HG02852 (cell line): Measurements from ENCODE around the gene TMEM191B.
"Not testable (repeated sequence)": the region's sequence is repeated elsewhere in the genome, so short reads cannot be mapped to it uniquely, and the experiment has no call there.

Experiments used
- ATAC-seq: cut with Tn5 transposase; IDR thresholded peaks from one replicate; pipeline ENCODE4 v1.9.1; 2021; ENCODE audit warnings: mild to moderate bottlenecking, moderate library complexity; ENCODE audit not compliant: unreplicated experiment

The TMEM191B gene

DNA sequence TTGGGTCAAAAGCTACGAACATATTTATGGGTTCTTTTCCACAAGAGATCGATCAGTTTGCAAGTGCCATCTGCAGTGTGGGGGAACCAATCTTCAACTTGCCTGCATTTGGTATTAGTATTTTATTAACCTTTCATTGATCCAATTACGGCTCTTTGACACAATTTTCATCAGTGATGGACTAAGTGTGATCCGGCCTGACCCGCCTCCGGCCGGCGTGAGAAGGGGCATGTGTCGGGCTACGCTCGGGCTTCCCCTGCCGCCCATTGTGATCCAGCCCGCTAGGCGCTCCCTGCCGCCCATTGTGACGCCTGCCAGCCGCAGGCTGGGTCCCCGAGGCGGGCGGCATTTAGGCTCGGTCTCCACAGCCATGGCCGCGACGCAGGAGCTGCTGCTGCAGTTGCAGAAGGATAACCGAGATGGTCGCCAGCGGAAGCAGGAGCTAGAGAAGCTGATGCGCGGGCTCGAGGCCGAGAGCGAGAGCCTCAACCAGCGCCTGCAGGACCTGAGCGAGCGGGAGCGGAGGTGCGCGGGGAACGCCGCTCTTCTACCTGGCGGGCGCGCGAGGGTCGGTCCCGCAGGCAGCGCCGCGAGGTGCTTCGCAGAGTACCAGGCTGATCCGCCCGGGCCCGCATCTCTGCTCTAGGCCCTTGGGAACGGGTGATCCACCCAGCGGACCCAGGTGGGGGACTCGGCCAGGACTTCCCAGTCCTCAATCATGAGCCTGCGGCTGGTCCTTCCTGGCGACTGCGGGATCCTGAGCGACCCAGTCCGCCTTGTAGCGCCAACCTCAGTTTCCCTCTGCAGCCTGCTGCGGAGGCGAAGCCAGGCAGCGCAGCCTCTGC lies at the start of gene TMEM191B:
TMEM191B (plus strand) TSS at position 51 of the 845 bp plus-strand sequence; CDS start at position 230, 179 bp downstream.
- peak; percentile 25 for ATAC-seq

DNA sequence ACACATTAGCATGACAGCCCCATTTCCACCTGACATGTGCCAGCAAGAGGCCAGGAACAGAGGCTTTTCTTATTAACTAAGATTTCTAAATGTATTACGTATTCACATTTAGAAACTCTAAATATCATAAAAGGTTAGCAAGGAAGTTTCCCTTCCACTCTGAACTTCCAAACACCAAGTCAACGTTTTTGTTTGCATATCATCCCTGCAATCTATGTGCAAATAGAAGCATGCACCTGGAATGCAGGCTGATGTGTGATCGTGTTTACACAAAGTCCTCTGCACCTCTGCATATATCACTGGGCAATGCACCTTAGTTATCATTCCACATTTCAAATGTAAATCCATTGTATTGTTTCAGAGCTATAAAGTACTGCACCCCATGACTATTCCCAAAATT lies 31.4 kb upstream of the TMEM191B start:
- not testable (repeated sequence) for ATAC-seq

- not testable (repeated sequence) for ATAC-seq
These were observed 16.3 kb upstream of the TMEM191B start for GRCh38 chr22:18511327-18511726.

GRCh38 chr22:18512378-18512777 lies 15.2 kb upstream of the TMEM191B start:
- ATAC-seq: not testable (repeated sequence)

GRCh38 chr22:18513454-18513853 lies 14.1 kb upstream of the TMEM191B start:
- ATAC-seq: not testable (repeated sequence)

GRCh38 chr22:18518061-18518460 lies 9.5 kb upstream of the TMEM191B start, which contains the start of gene GGTLC3:
GGTLC3 (minus strand) TSS chr22:18518161; CDS start chr22:18517897, 264 bp downstream.
- not testable (repeated sequence) for ATAC-seq

- not testable (repeated sequence) for ATAC-seq
These were observed 4.8 kb upstream of the TMEM191B start for GRCh38 chr22:18522762-18523161.

- not testable (repeated sequence) for ATAC-seq
These were observed 4.3 kb upstream of the TMEM191B start for GRCh38 chr22:18523328-18523727.

GRCh38 chr22:18528597-18529415 lies 1.2 kb downstream of the TMEM191B start:
- ATAC-seq: peak; percentile 67

- ATAC-seq: peak; percentile 5
These were observed 2.0 kb downstream of the TMEM191B start for GRCh38 chr22:18529416-18530145.

GRCh38 chr22:18533633-18534032 lies 6.0 kb downstream of the TMEM191B start:
- not testable (repeated sequence) for ATAC-seq

GRCh38 chr22:18534315-18534714 lies 6.7 kb downstream of the TMEM191B start:
- ATAC-seq: not testable (repeated sequence)

GRCh38 chr22:18539994-18540393 lies 12.4 kb downstream of the TMEM191B start:
- not testable (repeated sequence) for ATAC-seq

DNA sequence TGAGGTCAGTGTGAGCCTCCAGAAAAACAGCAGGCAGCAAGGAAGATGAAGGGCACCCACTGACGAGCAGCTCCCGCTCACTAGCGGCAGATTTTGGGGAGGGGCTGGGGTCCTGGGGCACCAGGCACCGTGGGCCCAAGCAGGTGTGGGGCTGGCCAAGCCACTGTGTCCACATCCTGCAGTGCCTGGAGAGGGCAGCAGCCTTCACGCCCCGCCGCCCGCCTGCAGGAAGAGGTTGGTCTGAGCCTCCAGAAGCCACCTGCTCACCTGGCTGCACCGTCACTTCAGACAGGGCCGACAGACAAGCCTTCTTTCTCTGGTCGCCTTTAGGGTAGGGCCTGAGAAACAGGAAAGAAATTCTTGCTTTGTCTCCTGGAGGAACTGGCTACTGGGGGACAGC lies 15.8 kb downstream of the TMEM191B start:
- ATAC-seq: not testable (repeated sequence)

GRCh38 chr22:18544615-18545014 lies 17.0 kb downstream of the TMEM191B start:
- not testable (repeated sequence) for ATAC-seq

DNA sequence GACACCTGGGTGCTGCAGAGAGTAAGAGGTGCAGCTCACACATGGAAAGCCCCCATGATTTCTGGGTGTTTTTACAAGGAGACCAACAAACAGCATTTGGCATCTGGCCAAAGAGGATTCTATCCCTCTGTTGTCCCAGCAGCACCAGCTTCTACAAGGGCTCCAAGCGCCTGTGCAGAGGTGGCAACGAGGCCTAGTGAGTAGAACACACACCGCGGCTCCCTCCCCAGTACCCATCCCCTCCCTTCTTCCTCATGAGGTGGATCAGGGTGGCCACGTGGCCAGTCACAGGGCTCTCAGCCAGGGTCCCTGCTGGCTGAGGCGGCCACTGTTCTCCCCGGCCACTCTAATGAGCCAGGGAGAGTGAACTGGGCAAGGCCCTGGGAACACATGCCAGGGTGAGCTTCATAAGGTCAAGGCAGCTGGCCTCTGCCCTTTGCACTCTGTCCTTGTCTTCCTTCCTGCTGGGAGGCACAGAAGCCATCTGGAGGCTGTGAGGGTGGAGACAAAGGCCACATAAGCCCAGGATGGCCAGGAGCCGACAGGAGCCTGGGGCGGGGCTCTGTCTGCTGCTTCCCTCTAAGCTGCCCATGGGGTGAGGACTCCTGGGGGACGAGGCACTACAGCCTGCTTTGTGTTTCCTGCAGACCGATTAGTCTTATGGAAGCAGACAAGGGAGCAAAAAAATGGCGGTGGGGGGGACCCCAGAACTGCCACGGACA lies 22.0 kb downstream of the TMEM191B start:
- not testable (repeated sequence) for ATAC-seq

GRCh38 chr22:18551046-18551445 lies 23.4 kb downstream of the TMEM191B start:
- ATAC-seq: not testable (repeated sequence)

DNA sequence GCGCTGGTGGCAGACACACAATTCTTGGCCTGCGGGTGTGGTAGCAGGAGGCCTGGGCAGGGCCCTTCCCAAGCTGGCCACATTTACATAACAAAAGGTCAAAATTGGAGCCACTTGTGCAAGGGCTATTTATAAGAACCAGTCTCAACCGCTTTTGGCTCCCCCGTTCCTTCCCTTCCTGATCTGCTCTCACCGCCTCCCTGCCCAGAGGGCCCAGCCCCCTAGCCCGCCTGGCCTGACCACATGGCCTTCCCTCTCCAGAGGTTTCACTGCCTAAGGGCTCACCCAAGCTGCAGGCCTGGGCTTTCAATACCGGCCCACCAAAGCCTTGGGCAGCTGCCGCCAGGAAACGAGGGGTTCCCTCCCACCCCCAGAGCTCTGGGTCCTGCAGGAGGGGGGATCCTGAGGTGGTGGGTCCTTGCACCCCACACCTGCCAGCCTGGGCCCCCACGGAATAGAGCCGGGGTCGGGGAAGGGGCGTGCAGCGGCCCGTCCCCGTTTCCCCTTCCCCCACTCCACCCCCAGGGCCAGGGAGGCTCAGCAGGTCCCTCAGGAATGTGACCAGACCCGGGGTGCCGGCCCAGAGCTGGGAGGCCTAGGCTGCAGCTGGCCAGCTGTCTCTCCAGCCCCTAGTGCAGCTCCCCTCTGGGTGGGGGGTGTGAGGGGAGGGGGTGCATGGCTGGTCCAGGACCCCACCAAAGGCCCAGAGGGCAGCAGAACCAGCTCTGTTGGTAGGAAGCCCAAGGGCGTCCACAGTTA lies 25.4 kb downstream of the TMEM191B start:
- not testable (repeated sequence) for ATAC-seq
